ENCODE results near the gene TNFRSF18.

The TNFRSF18 gene

GRCh38 chr1:1171546-1172340 lies 34.6 kb downstream of the TNFRSF18 start:
- no peaks in the 10 kb centered on the region for H3K79me2 ChIP-seq (ENCODE audit: control insufficient read depth, low read length)
- H3K9me2 ChIP-seq (replicated peaks; ENCODE audit: control insufficient read depth, low read length) = no peaks in the 10 kb centered on the region
- TF ChIP-seq EZH2phosphoT487 (IDR thresholded peaks at IDR 0.05; ENCODE audit: borderline replicate concordance, low read length) (no peak), CTCF (IDR thresholded peaks at IDR 0.05; ENCODE audit: low read depth, low read length, poor library complexity, severe bottlenecking) (no peak)
- H3K4me2 ChIP-seq (ENCODE audit: low read length) = peak overlapping the region; percentile 51
- peaks cover 11% of the 10 kb centered on the region; the same call in 1 of the 2 replicates for H3K9me3 ChIP-seq (ENCODE audit: control insufficient read depth, insufficient read depth, low read length)
- no peak overlapping the region for H3K4me3 ChIP-seq (ENCODE audit: low read length)
- peaks cover 54% of the 10 kb centered on the region for H3K27me3 ChIP-seq (ENCODE audit: control insufficient read depth, low read length)
- no peak overlapping the region for H3K27ac ChIP-seq (ENCODE audit: low read depth, low read length)
- H4K20me1 ChIP-seq (ENCODE audit: control insufficient read depth, insufficient read depth, low read depth, low read length) = no peaks in the 10 kb centered on the region
- H3K4me1 ChIP-seq (ENCODE audit: control insufficient read depth, low read length) = peaks cover 47% of the 10 kb centered on the region
- H3K36me3 ChIP-seq (ENCODE audit: control insufficient read depth, low read length) = no peaks in the 10 kb centered on the region
- no peaks in the 10 kb centered on the region for H3F3A ChIP-seq (ENCODE audit: control insufficient read depth, insufficient read depth)

- Histone ChIP-seq H4K20me1 (ENCODE audit: control insufficient read depth, insufficient read depth, low read depth, low read length) (no peaks in the 10 kb centered on the region), H3K4me1 (ENCODE audit: control insufficient read depth, low read length) (peaks cover 47% of the 10 kb centered on the region), H3K79me2 (ENCODE audit: control insufficient read depth, low read length) (no peaks in the 10 kb centered on the region), H3K9me3 (ENCODE audit: control insufficient read depth, insufficient read depth, low read length) (peaks cover 7% of the 10 kb centered on the region; the same call in 1 of the 2 replicates), H3K36me3 (ENCODE audit: control insufficient read depth, low read length) (no peaks in the 10 kb centered on the region), H3K9me2 (replicated peaks; ENCODE audit: control insufficient read depth, low read length) (no peaks in the 10 kb centered on the region), H3K4me2 (ENCODE audit: low read length) (peak overlapping the region; percentile 51), H3K27ac (ENCODE audit: low read depth, low read length) (no peak overlapping the region), H3K27me3 (ENCODE audit: control insufficient read depth, low read length) (peaks cover 54% of the 10 kb centered on the region), H3F3A (ENCODE audit: control insufficient read depth, insufficient read depth) (no peaks in the 10 kb centered on the region), H3K4me3 (ENCODE audit: low read length) (no peak overlapping the region)
- TF ChIP-seq CTCF (IDR thresholded peaks at IDR 0.05; ENCODE audit: low read depth, low read length, poor library complexity, severe bottlenecking) = no peak
- TF ChIP-seq EZH2phosphoT487 (IDR thresholded peaks at IDR 0.05; ENCODE audit: borderline replicate concordance, low read length) = no peak
These were observed 35.2 kb downstream of the TNFRSF18 start for GRCh38 chr1:1171161-1171545.

- Histone ChIP-seq H3K9me3 (ENCODE audit: control insufficient read depth, insufficient read depth, low read length) (peaks cover 2% of the 10 kb centered on the region; the same call in 1 of the 2 replicates), H3K4me1 (ENCODE audit: control insufficient read depth, low read length) (peaks cover 44% of the 10 kb centered on the region), H3K4me2 (ENCODE audit: low read length) (peak overlapping the region; percentile 42)
These were observed 35.9 kb downstream of the TNFRSF18 start for GRCh38 chr1:1170215-1171091.

More at GRCh38 chr1:1170215-1171091, 35.9 kb downstream of the TNFRSF18 start:
- Histone ChIP-seq H3K36me3 (ENCODE audit: control insufficient read depth, low read length) (no peaks in the 10 kb centered on the region), H3K27me3 (ENCODE audit: control insufficient read depth, low read length) (peaks cover 52% of the 10 kb centered on the region), H3K4me3 (ENCODE audit: low read length) (peak overlapping the region; percentile 8; the same call in 1 of the 2 replicates), H3F3A (ENCODE audit: control insufficient read depth, insufficient read depth) (no peaks in the 10 kb centered on the region), H3K79me2 (ENCODE audit: control insufficient read depth, low read length) (no peaks in the 10 kb centered on the region), H4K20me1 (ENCODE audit: control insufficient read depth, insufficient read depth, low read depth, low read length) (no peaks in the 10 kb centered on the region), H3K27ac (ENCODE audit: low read depth, low read length) (no peak overlapping the region), H3K9me2 (replicated peaks; ENCODE audit: control insufficient read depth, low read length) (no peaks in the 10 kb centered on the region)
- TF ChIP-seq EZH2phosphoT487 (IDR thresholded peaks at IDR 0.05; ENCODE audit: borderline replicate concordance, low read length) (no peak), CTCF (IDR thresholded peaks at IDR 0.05; ENCODE audit: low read depth, low read length, poor library complexity, severe bottlenecking) (no peak)

Data from DOHH2 (cell line).